PFSK-1 (cell line): ENCODE data around the gene KIF15.

ENCODE experiments used
- POLR2AphosphoS5 ChIP-seq: IDR thresholded peaks from 2 replicates; pipeline ENCODE4 v1.6.1; 2012; ENCODE audit warnings: low read depth, mild to moderate bottlenecking, control low read depth, low read length, moderate library complexity
- SIN3A ChIP-seq: IDR thresholded peaks from 2 replicates; pipeline ENCODE4 v1.6.1; 2012; ENCODE audit warnings: mild to moderate bottlenecking, low read length, moderate library complexity, borderline replicate concordance; ENCODE audit not compliant: insufficient read depth
- TAF1 ChIP-seq: IDR thresholded peaks from 2 replicates; pipeline ENCODE4 v1.6.1; 2012; ENCODE audit warnings: low read length, control low read depth, borderline replicate concordance; ENCODE audit not compliant: insufficient read depth
- TF ChIP-seq, protein P1 (sequence below), 2 experiments: IDR thresholded peaks; 2 replicates each; pipeline versions ENCODE4 v1.6.1 to v1.8.0; 2011 to 2012; ENCODE audit warnings: low read depth in 2 of 2, low read length in 2 of 2, control low read depth in 1 of 2, inconsistent platforms in 1 of 2, mild to moderate bottlenecking in 1 of 2, moderate library complexity in 1 of 2; ENCODE audit not compliant: insufficient read depth in 1 of 2

DNA sequence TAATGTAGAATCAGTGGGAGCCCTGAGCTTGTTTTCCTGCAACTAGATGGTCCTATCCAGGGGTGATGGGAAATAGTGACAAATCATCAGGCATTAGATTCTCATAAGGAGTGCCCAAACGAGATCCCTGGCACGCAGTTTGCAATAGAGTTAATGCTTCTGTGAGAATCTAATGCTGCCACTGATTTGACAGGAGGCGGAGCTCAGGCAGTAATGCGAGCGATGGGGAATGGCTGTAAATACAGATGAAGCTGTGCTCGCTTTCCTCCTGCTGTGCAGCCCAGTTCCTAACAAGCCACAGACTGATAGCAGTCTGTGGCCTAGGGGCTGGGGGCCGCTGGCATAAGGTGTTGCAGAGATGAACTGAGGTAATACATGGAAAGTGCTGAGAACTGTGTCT, 71.8 kb downstream of the KIF15 start:
- no peak for TF ChIP-seq SIN3A
- TF ChIP-seq POLR2AphosphoS5, result no peak
- TF ChIP-seq TAF1, result no peak
- TF ChIP-seq, protein P1, sequence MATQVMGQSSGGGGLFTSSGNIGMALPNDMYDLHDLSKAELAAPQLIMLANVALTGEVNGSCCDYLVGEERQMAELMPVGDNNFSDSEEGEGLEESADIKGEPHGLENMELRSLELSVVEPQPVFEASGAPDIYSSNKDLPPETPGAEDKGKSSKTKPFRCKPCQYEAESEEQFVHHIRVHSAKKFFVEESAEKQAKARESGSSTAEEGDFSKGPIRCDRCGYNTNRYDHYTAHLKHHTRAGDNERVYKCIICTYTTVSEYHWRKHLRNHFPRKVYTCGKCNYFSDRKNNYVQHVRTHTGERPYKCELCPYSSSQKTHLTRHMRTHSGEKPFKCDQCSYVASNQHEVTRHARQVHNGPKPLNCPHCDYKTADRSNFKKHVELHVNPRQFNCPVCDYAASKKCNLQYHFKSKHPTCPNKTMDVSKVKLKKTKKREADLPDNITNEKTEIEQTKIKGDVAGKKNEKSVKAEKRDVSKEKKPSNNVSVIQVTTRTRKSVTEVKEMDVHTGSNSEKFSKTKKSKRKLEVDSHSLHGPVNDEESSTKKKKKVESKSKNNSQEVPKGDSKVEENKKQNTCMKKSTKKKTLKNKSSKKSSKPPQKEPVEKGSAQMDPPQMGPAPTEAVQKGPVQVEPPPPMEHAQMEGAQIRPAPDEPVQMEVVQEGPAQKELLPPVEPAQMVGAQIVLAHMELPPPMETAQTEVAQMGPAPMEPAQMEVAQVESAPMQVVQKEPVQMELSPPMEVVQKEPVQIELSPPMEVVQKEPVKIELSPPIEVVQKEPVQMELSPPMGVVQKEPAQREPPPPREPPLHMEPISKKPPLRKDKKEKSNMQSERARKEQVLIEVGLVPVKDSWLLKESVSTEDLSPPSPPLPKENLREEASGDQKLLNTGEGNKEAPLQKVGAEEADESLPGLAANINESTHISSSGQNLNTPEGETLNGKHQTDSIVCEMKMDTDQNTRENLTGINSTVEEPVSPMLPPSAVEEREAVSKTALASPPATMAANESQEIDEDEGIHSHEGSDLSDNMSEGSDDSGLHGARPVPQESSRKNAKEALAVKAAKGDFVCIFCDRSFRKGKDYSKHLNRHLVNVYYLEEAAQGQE (IDR thresholded peaks at IDR 0.05; ENCODE audit: insufficient read depth in 1 of 2, low read depth in 2 of 2, low read length in 2 of 2), result no peak
